HG02981 (cell line): ENCODE measurements around the gene RASGRP2.

Experiments used
- ATAC-seq: cut with Tn5 transposase; IDR thresholded peaks from one replicate; pipeline ENCODE4 v1.9.1; 2021; ENCODE audit warnings: mild to moderate bottlenecking, moderate library complexity; ENCODE audit not compliant: unreplicated experiment

RASGRP2 gene

GRCh38 chr11:64743591-64744543 is at the start of gene RASGRP2:
Gene RASGRP2 (minus strand): TSS chr11:64744142. CDS start chr11:64742866, 1,276 bp downstream.
- ATAC-seq: no peak

GRCh38 chr11:64792482-64792881 is 48.5 kb upstream of the RASGRP2 start:
- no peak for ATAC-seq

- ATAC-seq: no peak
These were observed 47.9 kb upstream of the RASGRP2 start for GRCh38 chr11:64791781-64792291.

GRCh38 chr11:64790205-64791095 is 46.5 kb upstream of the RASGRP2 start:
- ATAC-seq: no peak

- no peak for ATAC-seq
These were observed 45.6 kb upstream of the RASGRP2 start for GRCh38 chr11:64789331-64790204.

- no peak for ATAC-seq
These were observed 44.6 kb upstream of the RASGRP2 start for GRCh38 chr11:64788321-64789215.

- no peak for ATAC-seq
These were observed 43.8 kb upstream of the RASGRP2 start for GRCh38 chr11:64787526-64788320.

GRCh38 chr11:64786308-64786707 is 42.4 kb upstream of the RASGRP2 start:
- ATAC-seq: no peak

GRCh38 chr11:64784813-64785581 is 41.1 kb upstream of the RASGRP2 start:
- ATAC-seq: no peak

GRCh38 chr11:64778473-64779298 is 34.7 kb upstream of the RASGRP2 start, which contains the start of gene SF1:
Gene SF1 (minus strand): TSS chr11:64778542. CDS start chr11:64778392, 150 bp downstream.
- ATAC-seq: peak; percentile 79

GRCh38 chr11:64778223-64778472 is 34.2 kb upstream of the RASGRP2 start:
- peak; percentile 3 for ATAC-seq

GRCh38 chr11:64777449-64778222 is 33.7 kb upstream of the RASGRP2 start:
- peak; percentile 26 for ATAC-seq

- no peak for ATAC-seq
These were observed 32.9 kb upstream of the RASGRP2 start for GRCh38 chr11:64776875-64777274.

GRCh38 chr11:64776425-64776824 is 32.5 kb upstream of the RASGRP2 start:
- ATAC-seq: no peak

GRCh38 chr11:64774144-64774543 is 30.2 kb upstream of the RASGRP2 start:
- ATAC-seq: no peak

- ATAC-seq: no peak
These were observed 28.5 kb upstream of the RASGRP2 start for GRCh38 chr11:64772303-64773018.
